T-cell (primary cell): ENCODE measurements around the gene PCDHGA6. TPM values are rescaled to one million over a fixed set of nuclear protein-coding genes. Genes with fewer than 3 reads are reported as not detected.
"Not testable (repeated sequence)": the region's sequence is repeated elsewhere in the genome, so short reads cannot be mapped to it uniquely, and the experiment has no call there.

Experiments used
- ATAC-seq, 4 experiments: fragments of 200-7000 bp in 3 of 4; fragments of 150-1000 bp in 1 of 4; cut with Tn5 transposase; replicated peaks in 1 of 4; 1 replicate in 3 of 4; 2 replicates in 1 of 4; pipeline ENCODE4 v1.10.0; 2021; ENCODE audit warnings: moderate library complexity in 3 of 4, mild to moderate bottlenecking in 2 of 4, moderate number of reproducible peaks in 1 of 4
- CTCF ChIA-PET, 2 donors: fragments of 300-600 bp; sonication (Branson Sonifier 250); formaldehyde crosslinking; loops; one replicate each; lab custom pipeline; 2022; ENCODE audit warnings: antibody characterized with exemption in 2 of 2; lab: Charles Lee
- POLR2A ChIA-PET, 2 donors: fragments of 300-600 bp; sonication (Branson Sonifier 250); formaldehyde crosslinking; loops; one replicate each; lab custom pipeline; 2022; ENCODE audit warnings: antibody characterized with exemption in 2 of 2; lab: Charles Lee
- DNase-seq, 35 experiments: peaks; one replicate each; pipeline versions ENCODE4 v3.0.0 to v3.0.0-alpha.2; 2013 to 2023
- H3K27ac ChIP-seq: one replicate; pipeline ENCODE4 v1.5.1; 2013; ENCODE audit warnings: low read length
- H3K27me3 ChIP-seq, 2 experiments: replicated peaks in 1 of 2; 1 replicate in 1 of 2; 2 replicates in 1 of 2; pipeline versions ENCODE4 v1.6.1 to v1.7.0; 2013; ENCODE audit warnings: low read length in 1 of 2, mixed read lengths in 1 of 2; ENCODE audit not compliant: control insufficient read depth in 2 of 2, insufficient read depth in 2 of 2; ENCODE audit errors: extremely low read depth in 1 of 2
- H3K36me3 ChIP-seq, 2 donors: 1 replicate in 1 of 2; 2 replicates in 1 of 2; pipeline versions ENCODE4 v1.6.1 to v1.7.0; 2013; ENCODE audit warnings: low read length in 1 of 2; ENCODE audit not compliant: control insufficient read depth in 2 of 2, insufficient read depth in 1 of 2; ENCODE audit errors: extremely low read depth in 1 of 2
- H3K4me1 ChIP-seq, 2 experiments: 1 replicate in 1 of 2; 2 replicates in 1 of 2; pipeline versions ENCODE4 v1.6.1 to v1.7.0; 2013; ENCODE audit warnings: low read length in 2 of 2, mixed read lengths in 1 of 2; ENCODE audit not compliant: insufficient read depth in 2 of 2, control insufficient read depth in 1 of 2; ENCODE audit errors: extremely low read depth in 1 of 2
- H3K4me3 ChIP-seq, 2 donors: 1 replicate in 1 of 2; 2 replicates in 1 of 2; pipeline versions ENCODE4 v1.5.1 to v1.7.0; 2013; ENCODE audit warnings: mild to moderate bottlenecking in 2 of 2, low read length in 1 of 2, moderate library complexity in 1 of 2; ENCODE audit not compliant: control insufficient read depth in 1 of 2; ENCODE audit errors: extremely low read depth in 1 of 2
- H3K9me3 ChIP-seq: 2 replicates; pipeline ENCODE4 v1.7.0; 2013
- H3K27ac Mint-ChIP-seq, 2 donors: one replicate each; pipeline ENCODE4 v1.8.0; 2020 to 2021; ENCODE audit warnings: mild to moderate bottlenecking in 2 of 2, mixed read lengths in 2 of 2
- H3K27me3 Mint-ChIP-seq, 2 donors: one replicate each; pipeline ENCODE4 v1.8.0; 2021 to 2022; ENCODE audit warnings: mixed read lengths in 2 of 2
- H3K36me3 Mint-ChIP-seq: one replicate; pipeline ENCODE4 v1.8.0; 2021; ENCODE audit warnings: mixed read lengths
- H3K4me1 Mint-ChIP-seq, 3 donors: one replicate each; pipeline ENCODE4 v1.8.0; 2020 to 2022; ENCODE audit warnings: mixed read lengths in 3 of 3, mild to moderate bottlenecking in 1 of 3
- H3K4me3 Mint-ChIP-seq, 3 donors: one replicate each; pipeline ENCODE4 v1.8.0; 2020 to 2022; ENCODE audit warnings: mild to moderate bottlenecking in 3 of 3, mixed read lengths in 3 of 3, moderate library complexity in 3 of 3
- H3K9me3 Mint-ChIP-seq, 3 donors: one replicate each; pipeline ENCODE4 v1.8.0; 2020 to 2022; ENCODE audit warnings: mixed read lengths in 3 of 3
- WGBS: methylation state at CpG from one replicate; pipeline ENCODE4 v1.1.5; 2013; ENCODE audit warnings: missing lambda C conversion rate; ENCODE audit not compliant: insufficient coverage; 5-methylcytosine and 5-hydroxymethylcytosine counted together
- total RNA-seq, 35 experiments: library from RNA in 6 of 35; stranded (reverse) in 6 of 35; fragments of 120-200 nt in 1 of 35; gene quantifications; one replicate each; pipeline versions ENCODE4 v1.2.1 to v1.2.4 and lab custom pipeline; 2013 to 2026

Gene PCDHGA6
- total RNA-seq, 5 donors from 2014 or later (not counting 1 experiment from before 2014, with no cell fraction given): 0.19 to 0.64 (median 0.28) TPM

DNA sequence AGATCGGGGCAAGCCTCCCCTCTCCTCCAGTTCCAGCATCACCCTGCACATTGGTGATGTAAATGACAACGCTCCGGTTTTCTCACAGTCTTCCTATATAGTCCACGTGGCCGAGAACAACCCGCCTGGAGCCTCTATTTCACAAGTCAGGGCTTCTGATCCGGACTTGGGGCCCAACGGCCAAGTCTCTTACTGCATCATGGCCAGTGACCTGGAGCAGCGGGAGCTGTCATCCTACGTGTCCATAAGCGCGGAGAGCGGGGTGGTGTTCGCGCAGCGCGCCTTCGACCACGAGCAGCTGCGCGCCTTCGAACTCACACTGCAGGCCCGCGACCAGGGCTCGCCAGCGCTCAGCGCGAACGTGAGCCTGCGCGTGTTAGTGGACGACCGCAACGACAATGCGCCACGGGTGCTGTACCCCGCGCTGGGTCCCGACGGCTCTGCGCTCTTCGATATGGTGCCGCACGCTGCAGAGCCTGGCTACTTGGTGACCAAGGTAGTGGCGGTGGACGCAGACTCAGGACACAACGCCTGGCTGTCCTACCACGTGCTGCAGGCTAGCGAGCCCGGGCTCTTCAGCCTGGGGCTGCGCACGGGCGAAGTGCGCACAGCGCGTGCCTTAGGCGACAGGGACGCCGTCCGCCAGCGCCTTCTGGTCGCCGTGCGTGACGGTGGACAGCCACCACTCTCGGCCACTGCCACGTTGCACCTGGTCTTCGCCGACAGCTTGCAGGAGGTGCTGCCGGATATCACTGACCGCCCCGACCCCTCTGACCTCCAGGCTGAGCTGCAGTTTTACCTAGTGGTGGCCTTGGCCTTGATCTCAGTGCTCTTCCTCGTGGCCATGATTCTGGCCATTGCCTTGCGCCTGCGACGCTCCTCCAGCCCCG is 15.7 kb downstream of the PCDHGA6 start:
- Histone ChIP-seq H3K27ac (no peak overlapping the region), H3K9me3 (peaks cover 13% of the 10 kb centered on the region), H3K36me3 (no peaks in the 10 kb centered on the region), H3K4me1 (no peaks in the 10 kb centered on the region), H3K27me3 (peaks cover 22 to 50% of the 10 kb centered on the region in 2 experiments), H3K4me3 (peak overlapping the region in 1 of 2 donors; percentile 32)
- Mint-ChIP-seq H3K4me1 (no peaks in the 10 kb centered on the region), H3K36me3 (peaks cover 16% of the 10 kb centered on the region), H3K4me3 (peak overlapping the region in 1 of 3 donors; percentile 27), H3K27me3 (peaks cover 72 to 80% of the 10 kb centered on the region in 2 donors), H3K27ac (no peak overlapping the region), H3K9me3 (peaks cover 13 to 53% (median 33%) of the 10 kb centered on the region in 3 donors)
- no peak for DNase-seq
- ATAC-seq: no peak
- ChIA-PET POLR2A (no interaction called here), CTCF (interaction anchor here in 1 of 2 donors (0.5 kb wide), 1 partner anchor 59 kb away, joined by 3 read pairs; the partner anchor contains the start of gene PCDHGA1)
- WGBS: 57% methylated on average over 77 of the region's 77 CpGs

DNA sequence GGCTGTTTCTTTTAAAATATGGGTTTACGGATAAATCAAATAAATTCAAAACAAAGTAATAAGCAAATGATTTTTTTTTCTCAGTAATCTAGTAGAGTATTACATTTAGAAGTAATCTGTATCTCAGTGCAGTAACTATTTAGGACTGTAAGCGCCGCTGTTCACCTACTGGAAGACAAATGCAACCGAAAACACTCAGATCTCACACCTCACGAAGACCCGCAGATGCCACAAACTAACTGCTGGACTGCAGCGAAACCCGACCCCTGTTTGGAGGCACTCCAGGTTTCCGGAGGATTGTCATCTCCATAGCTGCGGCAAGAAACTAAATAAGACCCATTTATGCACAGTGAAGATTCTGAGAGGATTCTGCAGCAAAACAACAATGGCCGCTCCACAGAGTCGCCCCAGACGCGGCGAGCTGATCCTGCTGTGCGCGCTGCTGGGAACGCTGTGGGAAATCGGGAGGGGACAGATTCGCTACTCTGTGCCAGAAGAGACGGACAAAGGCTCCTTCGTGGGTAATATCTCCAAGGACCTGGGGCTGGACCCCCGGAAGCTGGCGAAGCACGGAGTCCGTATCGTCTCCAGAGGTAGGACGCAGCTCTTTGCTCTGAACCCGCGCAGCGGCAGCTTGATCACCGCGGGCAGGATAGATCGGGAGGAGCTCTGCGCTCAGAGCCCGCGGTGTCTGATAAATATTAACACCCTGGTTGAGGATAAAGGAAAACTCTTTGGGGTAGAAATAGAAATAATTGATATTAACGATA is 18.9 kb downstream of the PCDHGA6 start, which contains the start of gene PCDHGA8:
PCDHGA8 (plus strand) TSS at position 205 of the 770 bp plus-strand sequence; CDS start at position 386, 181 bp downstream.
- H3K4me3 ChIP-seq: peak within 1 kb of the TSS in 1 of 2 donors; percentile 25
- POLR2A ChIA-PET: interaction anchor here (0.6 to 0.7 kb wide), 2 partner anchors 62 to 574 kb away, joined by 3 to 9 read pairs; no protein-coding TSS in a partner anchor
- ATAC-seq: no peak
- Mint-ChIP-seq H3K27ac (peak within 1 kb of the TSS in 1 of 2 donors; percentile 46), H3K4me3 (peak within 1 kb of the TSS in 2 of 3 donors; percentile 21 to 27), H3K4me1 (no peaks in the 10 kb centered on the region), H3K27me3 (peaks cover 61 to 76% of the 10 kb centered on the region in 2 donors), H3K9me3 (peaks cover 13 to 39% (median 26%) of the 10 kb centered on the region in 3 donors), H3K36me3 (peaks cover 9% of the 10 kb centered on the region)
- WGBS: 39% methylated on average over 30 of the region's 38 CpGs
- H3K27ac ChIP-seq: no peak within 1 kb of the TSS
- peaks cover 0 to under 1% of the 10 kb centered on the region in 2 experiments for H3K4me1 ChIP-seq
- no peaks in the 10 kb centered on the region for H3K36me3 ChIP-seq
- peaks cover 29 to 51% of the 10 kb centered on the region in 2 experiments for H3K27me3 ChIP-seq
- H3K9me3 ChIP-seq: peaks cover 7% of the 10 kb centered on the region
- DNase-seq: no peak
- CTCF ChIA-PET: no interaction called here

DNA sequence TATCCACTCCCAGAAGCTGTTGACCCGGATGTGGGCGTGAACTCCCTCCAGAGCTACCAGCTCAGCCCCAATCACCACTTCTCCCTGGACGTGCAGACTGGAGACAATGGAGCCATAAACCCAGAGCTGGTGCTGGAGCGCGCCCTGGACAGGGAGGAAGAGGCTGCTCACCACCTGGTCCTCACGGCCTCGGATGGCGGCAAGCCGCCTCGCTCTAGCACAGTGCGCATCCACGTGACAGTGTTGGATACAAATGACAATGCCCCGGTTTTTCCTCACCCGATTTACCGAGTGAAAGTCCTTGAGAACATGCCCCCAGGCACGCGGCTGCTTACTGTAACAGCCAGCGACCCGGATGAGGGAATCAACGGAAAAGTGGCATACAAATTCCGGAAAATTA is 19.6 kb downstream of the PCDHGA6 start:
- Histone ChIP-seq H3K4me1 (peaks cover 0 to 3% of the 10 kb centered on the region in 2 experiments), H3K9me3 (peaks cover 6% of the 10 kb centered on the region), H3K27me3 (peaks cover 28 to 53% of the 10 kb centered on the region in 2 experiments), H3K27ac (no peak overlapping the region), H3K4me3 (no peak overlapping the region), H3K36me3 (no peaks in the 10 kb centered on the region)
- Mint-ChIP-seq H3K27me3 (peaks cover 61 to 75% of the 10 kb centered on the region in 2 donors), H3K27ac (no peak overlapping the region), H3K9me3 (peaks cover 13 to 37% (median 25%) of the 10 kb centered on the region in 3 donors), H3K36me3 (peaks cover 9% of the 10 kb centered on the region), H3K4me1 (no peaks in the 10 kb centered on the region), H3K4me3 (no peak overlapping the region)
- ATAC-seq (no peak), DNase-seq (no peak)
- POLR2A ChIA-PET: interaction anchor here in 1 of 2 donors (0.6 kb wide), 1 partner anchor 63 kb away, joined by 9 read pairs; no protein-coding TSS in a partner anchor
- 51% methylated on average over 14 of the region's 21 CpGs for WGBS
- CTCF ChIA-PET: no interaction called here

DNA sequence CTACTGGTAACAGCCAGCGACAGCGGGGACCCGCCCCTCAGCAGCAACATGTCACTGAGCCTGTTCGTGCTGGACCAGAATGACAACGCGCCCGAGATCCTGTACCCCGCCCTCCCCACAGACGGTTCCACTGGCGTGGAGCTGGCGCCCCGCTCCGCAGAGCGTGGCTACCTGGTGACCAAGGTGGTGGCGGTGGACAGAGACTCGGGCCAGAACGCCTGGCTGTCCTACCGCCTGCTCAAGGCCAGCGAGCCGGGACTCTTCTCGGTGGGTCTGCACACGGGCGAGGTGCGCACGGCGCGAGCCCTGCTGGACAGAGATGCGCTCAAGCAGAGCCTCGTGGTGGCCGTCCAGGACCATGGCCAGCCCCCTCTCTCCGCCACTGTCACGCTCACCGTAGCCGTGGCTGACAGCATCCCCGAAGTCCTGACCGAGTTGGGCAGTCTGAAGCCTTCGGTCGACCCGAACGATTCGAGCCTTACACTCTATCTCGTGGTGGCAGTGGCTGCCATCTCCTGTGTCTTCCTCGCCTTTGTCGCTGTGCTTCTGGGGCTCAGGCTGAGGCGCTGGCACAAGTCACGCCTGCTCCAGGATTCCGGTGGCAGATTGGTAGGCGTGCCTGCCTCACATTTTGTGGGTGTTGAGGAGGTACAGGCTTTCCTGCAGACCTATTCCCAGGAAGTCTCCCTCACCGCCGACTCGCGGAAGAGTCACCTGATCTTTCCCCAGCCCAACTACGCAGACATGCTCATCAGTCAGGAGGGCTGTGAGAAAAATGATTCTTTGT is 20.9 kb downstream of the PCDHGA6 start:
- H3K4me3 Mint-ChIP-seq, H3K36me3 Mint-ChIP-seq, H3K9me3 ChIP-seq, H3K27ac ChIP-seq, POLR2A ChIA-PET, ATAC-seq, DNase-seq, H3K36me3 ChIP-seq, H3K4me1 ChIP-seq, H3K4me1 Mint-ChIP-seq, H3K27ac Mint-ChIP-seq, H3K4me3 ChIP-seq: not testable (repeated sequence)
- CTCF ChIA-PET: interaction anchor here in 1 of 2 donors (0.7 kb wide), 1 partner anchor 18 kb away, joined by 3 read pairs; the partner anchor contains the start of gene PCDHGA10
- peaks cover 33 to 51% of the 10 kb centered on the region in 2 experiments for H3K27me3 ChIP-seq
- Mint-ChIP-seq H3K27me3 (peaks cover 58 to 75% of the 10 kb centered on the region in 2 donors), H3K9me3 (peaks cover 9 to 36% (median 26%) of the 10 kb centered on the region in 3 donors)
- 45% methylated on average over 17 of the region's 53 CpGs for WGBS

DNA sequence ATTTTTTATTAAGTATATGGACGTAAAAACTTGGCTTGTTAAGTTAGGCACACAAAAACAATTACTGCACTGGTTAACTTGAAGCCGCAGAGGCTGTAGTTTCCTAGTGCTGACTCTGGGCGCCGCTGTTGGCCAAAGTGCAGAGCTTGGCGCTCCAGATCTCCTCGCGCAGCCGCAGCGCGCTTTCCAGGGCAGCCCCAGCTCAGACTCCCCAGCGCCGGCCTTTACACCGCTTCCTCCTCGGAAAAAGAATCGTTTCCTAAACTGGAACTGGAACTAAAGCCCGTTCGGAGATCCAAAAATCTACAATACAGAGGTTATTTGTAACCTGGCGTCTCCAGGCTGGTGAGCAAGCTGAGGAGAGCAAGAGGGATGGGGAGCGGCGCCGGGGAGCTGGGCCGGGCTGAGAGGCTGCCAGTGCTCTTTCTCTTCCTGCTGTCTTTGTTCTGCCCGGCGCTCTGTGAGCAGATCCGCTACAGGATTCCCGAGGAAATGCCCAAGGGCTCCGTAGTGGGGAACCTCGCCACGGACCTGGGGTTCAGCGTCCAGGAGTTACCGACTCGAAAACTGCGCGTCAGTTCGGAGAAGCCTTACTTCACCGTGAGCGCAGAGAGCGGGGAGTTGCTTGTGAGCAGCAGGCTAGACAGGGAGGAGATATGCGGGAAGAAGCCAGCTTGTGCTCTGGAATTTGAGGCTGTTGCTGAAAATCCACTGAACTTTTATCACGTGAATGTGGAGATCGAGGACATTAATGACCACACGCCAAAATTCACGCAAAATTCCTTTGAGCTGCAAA is 24.3 kb downstream of the PCDHGA6 start, which contains the start of gene PCDHGB5:
PCDHGB5 (plus strand) TSS at position 192 of the 796 bp plus-strand sequence; CDS start at position 373, 181 bp downstream.
- 22% methylated on average over 11 of the region's 43 CpGs for WGBS
- peak within 1 kb of the TSS; percentile 24 to 40 (median 39) for H3K4me3 Mint-ChIP-seq
- POLR2A ChIA-PET: interaction anchor here in 1 of 2 donors (0.6 kb wide), 1 partner anchor 164 kb away, joined by 3 read pairs; no protein-coding TSS in a partner anchor
- not testable (repeated sequence) for H3K27ac Mint-ChIP-seq, H3K36me3 Mint-ChIP-seq, H3K27ac ChIP-seq, H3K36me3 ChIP-seq, H3K4me1 Mint-ChIP-seq, H3K4me1 ChIP-seq
- H3K27me3 Mint-ChIP-seq: peaks cover 53 to 74% of the 10 kb centered on the region in 2 donors
- CTCF ChIA-PET: interaction anchor here in 1 of 2 donors (1.1 to 2.1 kb wide), 5 partner anchors 15 to 169 kb away, joined by 3 to 8 read pairs (median 5); partner anchors contain the start of genes PCDHGA10 and TAF7
- H3K27me3 ChIP-seq: peaks cover 22 to 53% of the 10 kb centered on the region in 2 experiments
- peaks cover 11 to 29% (median 20%) of the 10 kb centered on the region in 3 donors for H3K9me3 Mint-ChIP-seq
- H3K4me3 ChIP-seq: peak within 1 kb of the TSS in 1 of 2 donors; percentile 38
- ATAC-seq: peak; percentile 76 to 84 (median 80)
- peak in 11 of 35 experiments; percentile 18 to 38 (median 25) for DNase-seq
- H3K9me3 ChIP-seq: peaks cover 12% of the 10 kb centered on the region
